Prostate gland (tissue), 2 donors: ENCODE data around the gene EPHB6.

ENCODE experiments used
- CTCF ChIP-seq, 4 experiments: fragments of 200-600 bp in 2 of 4; fragments of 450-650 bp in 2 of 4; sonication (generic) in 2 of 4; IDR thresholded peaks; 1 replicate in 3 of 4; 2 replicates in 1 of 4; pipeline ENCODE4 v1.5.1; 2016 to 2019; ENCODE audit warnings: antibody characterized with exemption in 4 of 4, mild to moderate bottlenecking in 2 of 4, moderate library complexity in 2 of 4
- POLR2A ChIP-seq: fragments of 450-650 bp; IDR thresholded peaks from one replicate; pipeline ENCODE4 v1.6.1; 2016; ENCODE audit warnings: antibody characterized with exemption, mild to moderate bottlenecking

GRCh38 chr7:142892951-142893350 lies 38.1 kb downstream of the EPHB6 start:
- TF ChIP-seq CTCF (IDR thresholded peaks at IDR 0.05) (no peak), POLR2A (no peak)
